Measurements from ENCODE around the gene LRRC74B. TPM values are rescaled to one million over a fixed set of nuclear protein-coding genes. Genes with fewer than 3 reads are reported as not detected.

Gene LRRC74B
- polyA plus RNA-seq, 1 of the 3 experiments (the other 2 are of a cell fraction), result 0.03 TPM

GRCh38 chr22:21103633-21104032 lies 57.9 kb downstream of the LRRC74B start:
- CTCF ChIA-PET, result interaction anchor here (0.6 to 2.1 kb wide), 14 partner anchors 13 to 218 kb away, joined by 3 to 15 read pairs (median 4); partner anchors contain the start of gene THAP7
- TF ChIP-seq TCF12 (IDR thresholded peaks at IDR 0.05), result no peak
- TF ChIP-seq, protein P1, sequence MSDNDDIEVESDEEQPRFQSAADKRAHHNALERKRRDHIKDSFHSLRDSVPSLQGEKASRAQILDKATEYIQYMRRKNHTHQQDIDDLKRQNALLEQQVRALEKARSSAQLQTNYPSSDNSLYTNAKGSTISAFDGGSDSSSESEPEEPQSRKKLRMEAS (IDR thresholded peaks at IDR 0.05; ENCODE audit: low read depth), result no peak
- TF ChIP-seq CTCF (IDR thresholded peaks at IDR 0.05), result no peak
- TF ChIP-seq FOSL2 (IDR thresholded peaks at IDR 0.05; ENCODE audit: borderline replicate concordance, low read depth), result no peak
- no peak for TF ChIP-seq RFX5 (IDR thresholded peaks at IDR 0.05; ENCODE audit: low read length)
- TF ChIP-seq FOXJ3 (CRISPR knock-in tag; IDR thresholded peaks at IDR 0.05), result no peak
- TF ChIP-seq JUND (IDR thresholded peaks at IDR 0.05), result no peak
- no peak for TF ChIP-seq SMC3 (IDR thresholded peaks at IDR 0.05; ENCODE audit: low read depth, low read length)
- TF ChIP-seq POLR2AphosphoS5 (IDR thresholded peaks at IDR 0.05; ENCODE audit: low read depth, low read length), result no peak
- TF ChIP-seq EZH2phosphoT487 (IDR thresholded peaks at IDR 0.05; ENCODE audit: borderline replicate concordance, low read depth), result no peak
- TF ChIP-seq GABPA (IDR thresholded peaks at IDR 0.05; ENCODE audit: low read depth), result no peak
- no peak for TF ChIP-seq TAF1 (IDR thresholded peaks at IDR 0.05; ENCODE audit: borderline replicate concordance, low read depth, low read length)
- TF ChIP-seq RAD21 (IDR thresholded peaks at IDR 0.05; ENCODE audit: low read length), result no peak
- Histone ChIP-seq H3K9me3 (no peaks in the 10 kb centered on the region), H3K9ac (no peak overlapping the region), H3K4me1 (ENCODE audit: control insufficient read depth in 1 of 2, insufficient read depth in 2 of 2, low read depth in 1 of 2, low read length in 1 of 2) (peaks cover 8 to 11% of the 10 kb centered on the region in 2 experiments; a peak in 2 of 4 replicates), H3K27me3 (ENCODE audit: insufficient read depth) (no peaks in the 10 kb centered on the region; the same call in 1 of the 2 replicates), H2AFZ (ENCODE audit: low read depth) (no peak overlapping the region), H4K20me1 (ENCODE audit: insufficient read depth) (no peaks in the 10 kb centered on the region), H3K79me2 (ENCODE audit: insufficient read depth) (no peaks in the 10 kb centered on the region), H3F3A (replicated peaks; ENCODE audit: insufficient read depth) (peaks cover 12% of the 10 kb centered on the region), H3K4me3 (ENCODE audit: low read depth in 2 of 2, low read length in 1 of 2) (no peak overlapping the region), H3K9me2 (no peaks in the 10 kb centered on the region), H3K27ac (ENCODE audit: low read depth in 2 of 2, low read length in 1 of 2) (no peak overlapping the region), H3K4me2 (no peak overlapping the region), H3K36me3 (replicated peaks in 1 of 2; ENCODE audit: control insufficient read depth in 1 of 2, insufficient read depth in 2 of 2, low read length in 1 of 2) (no peaks in the 10 kb centered on the region)
- 89% methylated on average over 10 of the region's 10 CpGs for WGBS (ENCODE audit: low lambda C conversion rate)
- POLR2A ChIA-PET, result no interaction called here
- no peak for DNase-seq

DNA sequence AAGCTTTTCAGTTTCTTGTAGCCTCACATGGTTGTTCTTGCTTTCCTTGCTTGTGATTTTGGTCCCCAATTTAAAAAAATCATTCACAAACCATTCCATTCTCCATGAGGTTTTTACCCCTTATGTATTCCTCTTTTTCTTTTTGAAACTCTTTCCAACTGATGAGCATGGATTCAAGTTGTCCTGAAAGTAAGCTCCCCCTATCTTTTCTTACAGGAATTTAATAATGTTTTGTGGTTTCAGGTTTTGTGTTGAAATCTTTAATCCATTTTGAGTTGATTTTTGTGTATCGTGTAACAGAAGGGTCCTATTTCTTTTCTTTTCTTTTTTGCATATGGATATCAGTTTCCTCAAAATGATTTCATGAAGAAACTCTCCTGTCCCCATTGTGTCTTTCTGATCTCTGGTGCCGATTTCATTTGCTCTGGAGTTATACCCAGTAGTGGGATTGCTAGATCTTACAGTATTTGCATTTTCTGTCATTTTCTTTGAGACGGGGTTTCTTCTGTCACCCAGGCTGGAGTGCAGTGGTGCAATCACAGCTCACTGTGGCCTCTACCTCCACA lies 58.5 kb downstream of the LRRC74B start:
- H2AFZ ChIP-seq (ENCODE audit: low read depth), result no peak overlapping the region
- no peak overlapping the region for H3K9ac ChIP-seq
- H3K4me1 ChIP-seq (ENCODE audit: control insufficient read depth in 1 of 2, insufficient read depth in 2 of 2, low read depth in 1 of 2, low read length in 1 of 2), result peaks cover 8 to 11% of the 10 kb centered on the region in 2 experiments; a peak in 2 of 4 replicates
- DNase-seq, result no peak
- no peaks in the 10 kb centered on the region for H3K9me3 ChIP-seq
- 80% methylated on average over 3 of the region's 3 CpGs for WGBS (ENCODE audit: low lambda C conversion rate)
- H3K4me3 ChIP-seq (ENCODE audit: low read depth in 2 of 2, low read length in 1 of 2), result no peak overlapping the region
- H3K4me2 ChIP-seq, result no peak overlapping the region
- CTCF ChIA-PET, result interaction anchor here (0.7 to 1.6 kb wide), 4 partner anchors 18 to 219 kb away, joined by 3 to 4 read pairs (median 4); no protein-coding TSS in a partner anchor
- H3K9me2 ChIP-seq, result no peaks in the 10 kb centered on the region
- H3K36me3 ChIP-seq (replicated peaks in 1 of 2; ENCODE audit: control insufficient read depth in 1 of 2, insufficient read depth in 2 of 2, low read length in 1 of 2), result no peaks in the 10 kb centered on the region
- POLR2A ChIA-PET, result no interaction called here
- no peak for TF ChIP-seq FOSL2 (IDR thresholded peaks at IDR 0.05; ENCODE audit: borderline replicate concordance, low read depth)
- no peak for TF ChIP-seq GATA2 (CRISPR knock-in tag; IDR thresholded peaks at IDR 0.05)
- TF ChIP-seq TCF12 (IDR thresholded peaks at IDR 0.05), result no peak
- TF ChIP-seq JUND (IDR thresholded peaks at IDR 0.05), result no peak
- no peak for TF ChIP-seq PBX3 (IDR thresholded peaks at IDR 0.05)
- peaks cover 12% of the 10 kb centered on the region for H3F3A ChIP-seq (replicated peaks; ENCODE audit: insufficient read depth)
- no peak overlapping the region for H3K27ac ChIP-seq (ENCODE audit: low read depth in 2 of 2, low read length in 1 of 2)
- H3K79me2 ChIP-seq (ENCODE audit: insufficient read depth), result no peaks in the 10 kb centered on the region
- no peaks in the 10 kb centered on the region; the same call in 1 of the 2 replicates for H3K27me3 ChIP-seq (ENCODE audit: insufficient read depth)
- no peaks in the 10 kb centered on the region for H4K20me1 ChIP-seq (ENCODE audit: insufficient read depth)

Data from SK-N-SH (cell line).